H1 (cell line): ENCODE results near the gene IMPG2. TPM values are rescaled to one million over a fixed set of nuclear protein-coding genes. Genes with fewer than 3 reads are reported as not detected.

Experiments used
- CTCF ChIA-PET: fragments of 300-600 bp; sonication (Branson Sonifier 250); formaldehyde crosslinking; loops from one replicate; lab custom pipeline; 2021; ENCODE audit not compliant: partially characterized antibody; lab: Charles Lee
- POLR2A ChIA-PET: fragments of 300-600 bp; sonication (Branson Sonifier 250); formaldehyde crosslinking; loops from one replicate; lab custom pipeline; 2021; ENCODE audit warnings: inconsistent platforms; ENCODE audit not compliant: partially characterized antibody; lab: Charles Lee
- DNase-seq, 2 experiments: peaks; one replicate each; pipeline versions ENCODE4 v3.0.0 to v3.0.0-alpha.2; 2010 to 2022; ENCODE audit warnings: low spot score in 2 of 2, low read depth in 1 of 2, mixed read lengths in 1 of 2
- FAIRE-seq: peaks from 2 replicates; lab custom pipeline; 2011; peaks lifted over from hg19 to GRCh38; lab: Jason Lieb, UNC
- H2AFZ ChIP-seq: 2 replicates; pipeline ENCODE4 v1.8.1; 2012; ENCODE audit warnings: low read length, inconsistent platforms
- H2AK5ac ChIP-seq: 2 replicates; pipeline ENCODE4 v1.6.1; 2013; ENCODE audit warnings: low read depth, low read length
- H2BK120ac ChIP-seq: replicated peaks from 2 replicates; pipeline ENCODE3; 2013; ENCODE audit warnings: low read depth, low read length, inconsistent platforms
- H2BK12ac ChIP-seq: 2 replicates; pipeline ENCODE4 v1.6.1; 2013; ENCODE audit warnings: low read depth, low read length
- H2BK15ac ChIP-seq: 2 replicates; pipeline ENCODE4 v1.6.1; 2013; ENCODE audit warnings: low read length
- H2BK20ac ChIP-seq: 2 replicates; pipeline ENCODE4 v1.6.1; 2013; ENCODE audit warnings: low read length
- H2BK5ac ChIP-seq: 2 replicates; pipeline ENCODE4 v1.6.1; 2013; ENCODE audit warnings: low read depth, low read length
- H3K14ac ChIP-seq: 2 replicates; pipeline ENCODE4 v1.6.1; 2013; ENCODE audit warnings: inconsistent platforms; ENCODE audit not compliant: insufficient read length
- H3K18ac ChIP-seq: 2 replicates; pipeline ENCODE4 v1.6.1; 2013; ENCODE audit warnings: low read length; ENCODE audit errors: extremely low read depth
- H3K23ac ChIP-seq: 2 replicates; pipeline ENCODE4 v1.6.1; 2013; ENCODE audit warnings: inconsistent platforms; ENCODE audit not compliant: insufficient read length
- H3K23me2 ChIP-seq: 2 replicates; pipeline ENCODE4 v1.6.1; 2013; ENCODE audit warnings: low read depth, low read length
- H3K27ac ChIP-seq: 2 replicates; pipeline ENCODE4 v1.6.1; 2011; ENCODE audit warnings: low read depth, low read length, inconsistent platforms
- H3K27me3 ChIP-seq, 4 experiments: replicated peaks in 1 of 4; 1 replicate in 1 of 4; 2 replicates in 3 of 4; pipeline versions ENCODE4 v1.6.1 to v1.8.1; 2011 to 2013; ENCODE audit warnings: low read length in 3 of 4, mild to moderate bottlenecking in 3 of 4, inconsistent platforms in 2 of 4, mixed read lengths in 2 of 4, moderate library complexity in 1 of 4; ENCODE audit not compliant: control insufficient read depth in 3 of 4, insufficient read depth in 3 of 4; ENCODE audit errors: extremely low read depth in 1 of 4
- H3K36me3 ChIP-seq, 4 experiments: 2 replicates each; pipeline versions ENCODE4 v1.6.1 to v1.8.1; 2011 to 2013; ENCODE audit warnings: mild to moderate bottlenecking in 4 of 4, low read length in 3 of 4, moderate library complexity in 2 of 4, control low read depth in 1 of 4, inconsistent platforms in 1 of 4; ENCODE audit not compliant: insufficient read depth in 4 of 4, control insufficient read depth in 2 of 4
- H3K4ac ChIP-seq: replicated peaks from 2 replicates; pipeline ENCODE3; 2013; ENCODE audit warnings: low read length, low read depth, mixed read lengths, inconsistent platforms; ENCODE audit not compliant: insufficient read length
- H3K4me1 ChIP-seq, 4 experiments: replicated peaks in 1 of 4; 1 replicate in 1 of 4; 2 replicates in 3 of 4; pipeline versions ENCODE4 v1.6.1 to v1.8.1; 2011 to 2013; ENCODE audit warnings: low read length in 3 of 4, inconsistent platforms in 2 of 4, mixed read lengths in 1 of 4; ENCODE audit not compliant: insufficient read depth in 4 of 4, control insufficient read depth in 3 of 4
- H3K4me2 ChIP-seq, 2 experiments: 2 replicates each; pipeline versions ENCODE4 v1.6.1 to v1.8.1; 2011 to 2013; ENCODE audit warnings: low read depth in 2 of 2, low read length in 2 of 2, control low read depth in 1 of 2, inconsistent platforms in 1 of 2, mild to moderate bottlenecking in 1 of 2; ENCODE audit not compliant: insufficient read depth in 1 of 2
- H3K4me3 ChIP-seq, 4 experiments: fragments of 200-600, 300-600 bp in 1 of 4; sonication (generic), shearing (Covaris generic), sonication (Bioruptor Twin) in 1 of 4; 2 replicates each; pipeline versions ENCODE4 v1.5.1 to v1.8.1; 2011 to 2016; ENCODE audit warnings: low read length in 4 of 4, low read depth in 3 of 4, control low read depth in 2 of 4, inconsistent platforms in 2 of 4, mild to moderate bottlenecking in 2 of 4, mixed read lengths in 1 of 4, moderate library complexity in 1 of 4; ENCODE audit not compliant: insufficient read depth in 2 of 4; ENCODE audit errors: extremely low read depth in 1 of 4
- H3K56ac ChIP-seq: replicated peaks from 2 replicates; pipeline ENCODE3; 2013; ENCODE audit warnings: low read depth, mild to moderate bottlenecking, mixed read lengths, low read length, inconsistent platforms; ENCODE audit not compliant: insufficient read length
- H3K79me1 ChIP-seq: 2 replicates; pipeline ENCODE4 v1.6.1; 2013; ENCODE audit warnings: low read depth, low read length, control low read depth
- H3K79me2 ChIP-seq, 2 experiments: 2 replicates each; pipeline versions ENCODE4 v1.6.1 to v1.8.1; 2012 to 2013; ENCODE audit warnings: low read length in 2 of 2, mild to moderate bottlenecking in 2 of 2, inconsistent platforms in 1 of 2; ENCODE audit not compliant: insufficient read depth in 2 of 2, control insufficient read depth in 1 of 2
- H3K9ac ChIP-seq, 4 experiments: replicated peaks in 1 of 4; 1 replicate in 1 of 4; 2 replicates in 3 of 4; pipeline versions ENCODE4 v1.6.1 to v1.8.1; 2011 to 2013; ENCODE audit warnings: low read depth in 3 of 4, low read length in 3 of 4, control low read depth in 2 of 4, mild to moderate bottlenecking in 2 of 4, moderate library complexity in 2 of 4, inconsistent platforms in 1 of 4; ENCODE audit errors: extremely low read depth in 1 of 4
- H3K9me3 ChIP-seq, 2 experiments: 2 replicates each; pipeline versions ENCODE4 v1.6.1 to v1.8.1; 2012 to 2013; ENCODE audit warnings: mild to moderate bottlenecking in 2 of 2, moderate library complexity in 2 of 2, control low read depth in 1 of 2, inconsistent platforms in 1 of 2, low read depth in 1 of 2, low read length in 1 of 2, mixed read lengths in 1 of 2; ENCODE audit not compliant: insufficient read depth in 2 of 2
- H4K20me1 ChIP-seq, 2 experiments: replicated peaks in 1 of 2; 2 replicates each; pipeline versions ENCODE3 to v1.8.1; 2011 to 2013; ENCODE audit warnings: inconsistent platforms in 2 of 2, low read length in 2 of 2, mild to moderate bottlenecking in 1 of 2; ENCODE audit not compliant: insufficient read depth in 2 of 2, control insufficient read depth in 1 of 2
- H4K5ac ChIP-seq: 2 replicates; pipeline ENCODE4 v1.6.1; 2013; ENCODE audit warnings: low read length, low read depth, mixed read lengths, inconsistent platforms; ENCODE audit not compliant: insufficient read length
- H4K8ac ChIP-seq: 2 replicates; pipeline ENCODE4 v1.8.0; 2013; ENCODE audit warnings: mild to moderate bottlenecking, moderate library complexity, low read length, inconsistent platforms; ENCODE audit not compliant: insufficient read depth; ENCODE audit errors: extremely low read depth
- H4K91ac ChIP-seq: replicated peaks from 2 replicates; pipeline ENCODE3; 2013; ENCODE audit warnings: low read length, mixed read lengths, inconsistent platforms; ENCODE audit not compliant: insufficient read length
- BRCA1 ChIP-seq: IDR thresholded peaks from 2 replicates; pipeline ENCODE4 v1.6.1; 2012; ENCODE audit warnings: low read depth, low read length, improper control_type of control experiment
- CTBP2 ChIP-seq: IDR thresholded peaks from 2 replicates; pipeline ENCODE4 v1.7.0; 2011; ENCODE audit warnings: borderline replicate concordance, mild to moderate bottlenecking, moderate library complexity, mixed read lengths, low read length; ENCODE audit not compliant: insufficient read depth, insufficient read length
- NANOG ChIP-seq: IDR thresholded peaks from 2 replicates; pipeline ENCODE4 v1.6.1; 2011; ENCODE audit warnings: low read length, low read depth, mild to moderate bottlenecking, inconsistent platforms; ENCODE audit not compliant: insufficient read depth, poor library complexity, severe bottlenecking
- RAD21 ChIP-seq, 2 experiments: IDR thresholded peaks in 1 of 2; conservative IDR thresholded peaks in 1 of 2; 2 replicates each; pipeline ENCODE4 v1.6.1; 2011; ENCODE audit warnings: low read depth in 2 of 2, low read length in 2 of 2, improper control_type of control experiment in 1 of 2, inconsistent platforms in 1 of 2, mild to moderate bottlenecking in 1 of 2, moderate library complexity in 1 of 2
- SUZ12 ChIP-seq: fragments of 200-600 bp; sonication (generic); IDR thresholded peaks from 2 replicates; pipeline ENCODE4 v1.6.1; 2012; ENCODE audit warnings: mild to moderate bottlenecking, inconsistent platforms, low read length, moderate library complexity, mixed read lengths
- ZNF274 ChIP-seq: IDR thresholded peaks from 2 replicates; pipeline ENCODE4 v1.7.0; 2012; ENCODE audit warnings: low read length, borderline replicate concordance; ENCODE audit errors: extremely low read depth
- polyA plus RNA-seq, 7 experiments: library from polyadenylated mRNA; depleted of rRNA in 3 of 7; stranded (reverse) in 5 of 7; unstranded in 2 of 7; fragments of >200 nt in 5 of 7; fragments of 200-250 nt in 2 of 7; gene quantifications; 1 replicate in 5 of 7; 2 replicates in 1 of 7; 4 replicates in 1 of 7; pipeline versions ENCODE4 v1.2.1 to v1.2.3, GENCODE V29; 2011 to 2013; ENCODE audit warnings: missing spikeins in 2 of 7, mixed read lengths in 2 of 7
- total RNA-seq: library from RNA; stranded (reverse); fragmentation: NEBNext Ultra II Directional; extraction: Animal tissue kit (Norgen Biotek cat#: 25700); gene quantifications from 2 replicates; pipeline ENCODE4 v1.2.1, GENCODE V29; 2021

IMPG2 gene
- total and polyA plus RNA-seq, 2 of the 8 experiments (the other 6 are each of a cell fraction or from before 2014, with no cell fraction given) = 0.03 to 0.06 TPM

DNA sequence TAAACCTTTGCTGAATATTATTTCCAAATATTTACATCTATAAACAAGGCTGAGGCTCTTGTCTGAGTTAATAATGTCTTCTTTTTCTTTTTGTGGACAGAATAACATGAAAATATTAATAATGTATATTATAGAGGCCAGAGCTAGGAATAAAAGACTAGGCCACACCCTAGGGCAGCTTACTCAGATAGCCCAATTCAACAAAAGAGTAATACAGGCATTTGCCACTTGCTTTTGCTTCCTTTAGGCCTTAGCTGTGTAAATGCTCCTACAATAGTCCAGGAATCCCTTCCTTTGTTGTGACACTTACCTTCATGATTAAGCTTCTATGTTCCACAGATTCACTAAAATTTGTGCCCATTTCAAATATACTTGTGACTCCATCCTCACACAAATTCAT, 16.5 kb downstream of the IMPG2 start:
- H3K18ac ChIP-seq = no peak overlapping the region
- no peak overlapping the region for H2BK120ac ChIP-seq
- no peak overlapping the region for H2AFZ ChIP-seq
- H2BK20ac ChIP-seq = no peak overlapping the region
- CTCF ChIA-PET = interaction anchor here (1.2 kb wide), 1 partner anchor 80 kb away, joined by 4 read pairs; no protein-coding TSS in a partner anchor
- H3K9ac ChIP-seq = no peak overlapping the region
- H3K27me3 ChIP-seq = no peaks in the 10 kb centered on the region
- H4K5ac ChIP-seq = no peak overlapping the region
- no peak overlapping the region for H3K4me3 ChIP-seq
- TF ChIP-seq RAD21 (IDR thresholded peaks at IDR 0.05 in 1 of 2, conservative IDR thresholded peaks at IDR 0.05 in 1 of 2; ENCODE audit: low read depth in 2 of 2, low read length in 2 of 2) (no peak), CTBP2 (no peak), ZNF274 (no peak), SUZ12 (no peak), BRCA1 (no peak), NANOG (no peak)
- no peaks in the 10 kb centered on the region for H3K4me1 ChIP-seq
- no peak overlapping the region for H3K27ac ChIP-seq
- H2BK5ac ChIP-seq = no peak overlapping the region
- POLR2A ChIA-PET = no interaction called here
- H3K9me3 ChIP-seq = peaks cover 7 to 8% of the 10 kb centered on the region in 2 experiments; a peak in 3 of 4 replicates
- no peak overlapping the region for H2BK15ac ChIP-seq
- no peak overlapping the region for H4K8ac ChIP-seq
- H3K79me1 ChIP-seq = no peaks in the 10 kb centered on the region
- no peak overlapping the region for H3K14ac ChIP-seq
- FAIRE-seq = no peak
- no peak overlapping the region for H4K91ac ChIP-seq
- no peak overlapping the region for H3K4ac ChIP-seq
- DNase-seq = no peak
- no peak overlapping the region for H2BK12ac ChIP-seq
- no peaks in the 10 kb centered on the region for H4K20me1 ChIP-seq
- H3K36me3 ChIP-seq = no peaks in the 10 kb centered on the region
- no peak overlapping the region for H3K23ac ChIP-seq
- H3K4me2 ChIP-seq = no peak overlapping the region
- H2AK5ac ChIP-seq = no peak overlapping the region
- no peaks in the 10 kb centered on the region for H3K23me2 ChIP-seq
- no peaks in the 10 kb centered on the region for H3K79me2 ChIP-seq
- H3K56ac ChIP-seq = no peak overlapping the region
